ENCODE measurements around the gene TMX1. TPM values are rescaled to one million over a fixed set of nuclear protein-coding genes. Genes with fewer than 3 reads are reported as not detected.

TMX1 gene
- polyA plus RNA-seq, 3 donors: 49.5 to 51.9 (median 49.8) TPM

DNA sequence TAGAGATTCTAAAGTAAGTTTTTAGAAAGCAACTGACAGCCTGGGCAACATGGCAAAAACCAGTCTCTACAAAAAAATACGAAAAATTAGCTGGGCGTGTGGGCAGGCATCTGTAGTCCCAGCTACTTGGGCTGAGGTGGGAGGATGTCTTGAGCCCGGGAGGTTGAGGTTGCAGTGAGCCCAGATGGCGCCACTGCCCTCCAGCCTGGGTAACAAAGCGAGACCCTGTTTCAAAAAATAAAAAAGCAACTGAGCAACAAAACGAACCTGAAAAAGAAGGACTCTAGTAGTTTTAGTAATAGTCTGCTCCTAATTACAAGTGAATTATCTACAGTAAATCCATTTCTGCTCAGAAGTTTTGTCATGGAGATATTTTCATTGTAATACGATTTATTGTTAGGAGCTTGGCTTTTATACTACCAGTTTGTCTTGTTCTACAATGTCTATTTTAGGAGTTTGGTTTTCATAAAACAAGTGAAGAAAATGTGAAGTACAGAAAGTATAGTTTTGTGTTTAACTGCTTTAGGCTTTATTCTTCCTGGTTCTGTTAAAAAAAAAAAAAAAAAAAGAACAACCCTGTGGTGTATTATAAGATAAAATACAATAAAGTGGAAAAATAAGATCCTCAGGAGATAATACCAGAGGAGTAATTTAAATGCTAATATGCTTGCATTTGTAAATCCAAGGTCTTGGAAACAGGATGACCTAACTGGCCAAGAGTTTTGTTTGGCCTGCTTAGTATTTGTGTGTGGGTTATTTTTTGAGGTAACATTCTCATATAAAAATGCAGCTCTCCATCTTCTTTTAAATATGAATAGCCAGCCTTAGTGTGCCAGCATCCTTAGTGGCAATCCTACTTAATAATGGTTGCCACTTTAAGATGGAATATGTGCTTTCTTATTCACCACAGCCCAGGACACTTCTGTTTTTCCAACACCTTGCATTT lies 2.8 kb downstream of the TMX1 start:
- DNase-seq (ENCODE audit: low read depth in 3 of 3, low spot score in 2 of 3): no peak

DNA sequence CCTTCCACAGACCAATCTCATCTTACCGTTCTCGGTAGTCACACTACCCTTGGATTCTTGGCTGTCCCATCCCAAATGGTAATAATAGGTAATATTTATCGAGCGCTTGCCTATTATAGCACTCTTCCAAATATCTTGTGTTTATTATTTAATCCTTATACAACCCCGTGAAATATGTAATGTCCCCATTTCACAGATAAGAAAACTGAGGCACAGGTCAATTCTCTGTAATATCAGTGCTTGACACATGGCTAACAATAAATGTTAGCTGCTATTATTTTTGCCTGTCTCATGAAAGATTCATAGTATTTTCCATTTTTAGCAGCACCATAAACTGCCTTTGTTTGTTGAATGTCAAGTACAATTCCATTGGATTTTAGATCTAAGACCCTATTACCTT lies 4.5 kb downstream of the TMX1 start:
- DNase-seq (ENCODE audit: low read depth in 3 of 3, low spot score in 2 of 3): no peak

DNA sequence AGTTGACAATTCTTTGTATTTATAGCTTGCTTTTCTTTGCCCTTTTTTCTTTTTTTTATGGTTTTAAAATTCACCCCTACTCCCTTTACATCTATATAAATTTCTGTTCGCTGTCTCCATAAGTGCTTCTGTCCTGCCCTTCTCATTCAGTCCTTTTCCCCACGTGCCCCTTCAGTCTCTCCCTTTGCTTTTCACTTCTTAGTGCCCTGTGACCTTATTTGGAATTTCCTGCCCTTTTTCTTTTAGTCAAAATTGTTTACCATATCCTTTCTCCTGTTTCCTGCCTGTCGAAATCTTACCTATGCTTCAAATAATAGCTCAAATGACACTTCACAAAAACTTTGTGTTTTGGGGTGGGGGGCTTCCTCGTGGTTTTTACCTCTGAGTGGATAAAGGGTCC lies 6.0 kb downstream of the TMX1 start:
- no peak for DNase-seq (ENCODE audit: low read depth in 3 of 3, low spot score in 2 of 3)

DNA sequence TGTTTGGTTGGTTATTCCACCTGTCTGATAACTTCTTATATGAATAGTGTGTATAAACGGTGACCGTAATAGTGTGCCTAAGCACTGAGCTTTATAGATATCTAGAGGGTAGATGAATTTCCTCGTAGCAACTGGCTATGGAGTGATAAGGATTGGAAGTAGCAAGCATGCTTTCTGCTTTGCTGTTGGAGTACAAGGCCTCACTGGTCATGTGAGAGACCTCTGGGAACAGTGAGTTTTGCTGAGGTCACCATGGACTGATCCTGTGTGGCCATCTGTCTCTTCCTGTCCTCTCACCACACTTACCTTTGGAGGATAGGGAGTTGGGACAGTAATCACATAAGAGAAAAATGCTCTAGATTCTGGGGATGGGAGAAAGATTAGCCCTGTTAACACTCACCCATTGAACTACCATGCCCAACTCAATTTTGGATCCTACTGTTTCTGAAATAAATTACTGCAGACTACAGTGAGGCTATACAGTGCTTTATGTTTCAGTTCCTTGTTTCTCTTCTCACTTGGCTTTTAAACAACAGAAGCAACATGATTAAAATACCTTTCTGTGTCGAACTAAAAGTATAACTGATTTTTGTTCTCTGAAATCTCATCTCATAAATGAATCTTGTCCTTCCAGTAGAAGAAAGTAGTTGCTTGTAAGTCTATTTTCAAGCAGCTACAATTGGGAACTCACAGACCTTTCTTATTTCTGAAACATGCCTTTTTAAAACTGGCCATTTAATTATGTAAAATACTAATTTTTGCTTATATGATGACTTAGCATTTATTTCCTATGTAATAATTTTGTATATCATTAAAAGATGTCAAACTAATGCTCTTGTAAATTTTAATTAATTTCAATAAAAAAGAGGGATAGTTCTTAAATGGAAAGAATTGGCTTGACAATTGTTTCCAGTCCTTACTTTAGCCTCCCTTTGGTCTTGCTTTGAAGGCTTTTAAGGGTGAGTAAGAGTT lies 8.3 kb downstream of the TMX1 start:
- DNase-seq (ENCODE audit: low read depth in 3 of 3, low spot score in 2 of 3): no peak

DNA sequence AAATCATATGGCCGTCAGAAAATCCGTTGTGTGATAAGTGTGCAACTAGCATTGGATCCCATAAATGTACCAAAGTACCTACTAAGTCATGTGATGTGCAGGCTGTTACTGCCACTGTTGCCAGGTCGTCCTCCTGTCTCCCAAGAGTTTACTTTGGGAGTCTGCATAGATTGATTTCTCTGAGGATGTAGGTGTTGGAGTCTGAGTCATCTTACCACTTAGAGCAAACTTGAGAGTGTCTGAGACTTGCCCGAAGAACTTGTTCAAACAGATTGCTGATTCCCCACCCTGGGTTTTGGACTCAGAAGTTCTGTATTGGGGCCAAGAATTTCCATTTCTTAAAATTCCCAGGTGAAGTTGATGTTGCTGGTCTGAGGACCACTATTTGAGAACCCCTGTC lies 11.4 kb downstream of the TMX1 start:
- DNase-seq (ENCODE audit: low read depth in 3 of 3, low spot score in 2 of 3): no peak

DNA sequence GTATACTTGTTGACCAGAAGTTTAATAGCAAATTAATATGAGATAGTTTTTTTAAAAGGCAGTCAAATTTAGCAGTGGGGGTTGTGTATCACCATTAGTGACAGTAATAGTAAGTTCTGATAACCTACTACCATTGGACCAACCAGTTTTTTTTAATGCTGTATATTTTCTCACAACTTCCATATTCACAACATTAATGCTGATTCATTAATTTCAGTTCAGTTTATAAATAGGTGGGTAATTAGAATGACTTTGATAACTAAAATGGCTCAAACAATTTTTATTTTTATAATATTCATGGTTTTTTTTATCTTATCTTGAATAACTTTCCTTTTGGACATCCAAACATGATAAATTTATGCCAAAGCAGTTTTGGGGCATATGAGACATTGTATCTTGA lies 13.8 kb downstream of the TMX1 start:
- DNase-seq (ENCODE audit: low read depth in 3 of 3, low spot score in 2 of 3): no peak

DNA sequence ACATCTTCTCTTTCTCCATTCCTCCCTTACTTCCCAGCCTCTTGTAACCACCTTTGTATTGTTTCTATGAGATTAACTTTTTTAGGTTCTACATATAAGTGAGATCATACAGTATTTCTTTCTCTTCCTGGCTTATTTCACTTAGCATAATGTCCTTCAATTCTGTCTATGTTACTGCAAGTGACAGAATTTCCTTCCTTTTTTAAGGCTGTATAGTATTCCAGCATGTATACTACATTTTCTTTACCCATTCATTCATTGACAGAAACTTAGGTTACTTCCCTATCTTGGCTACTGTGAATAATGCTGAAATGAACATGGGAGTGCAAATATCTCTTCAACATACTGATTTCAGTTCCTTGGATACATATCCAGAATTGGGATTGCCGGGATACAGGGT lies 18.2 kb downstream of the TMX1 start:
- no peak for DNase-seq (ENCODE audit: low read depth in 3 of 3, low spot score in 2 of 3)

DNA sequence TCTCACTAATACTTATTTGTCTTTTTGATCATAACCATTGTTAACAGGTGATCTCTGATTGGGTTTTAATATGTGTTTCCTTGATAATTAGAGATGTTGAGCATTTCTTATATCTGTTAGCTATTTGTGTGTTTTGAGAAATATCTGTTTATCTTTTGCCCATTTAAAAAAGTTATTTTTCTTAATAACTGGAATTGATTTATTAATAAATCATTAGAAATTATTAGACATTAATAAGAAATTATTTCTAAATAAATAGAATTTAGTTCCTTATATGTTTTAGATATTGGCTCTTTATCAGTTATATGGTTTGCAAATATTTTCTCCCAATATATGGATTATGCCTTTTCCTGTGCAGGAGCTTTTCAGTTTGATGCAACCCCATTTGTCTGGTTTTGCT lies 18.7 kb downstream of the TMX1 start:
- DNase-seq (ENCODE audit: low read depth in 3 of 3, low spot score in 2 of 3): no peak

DNA sequence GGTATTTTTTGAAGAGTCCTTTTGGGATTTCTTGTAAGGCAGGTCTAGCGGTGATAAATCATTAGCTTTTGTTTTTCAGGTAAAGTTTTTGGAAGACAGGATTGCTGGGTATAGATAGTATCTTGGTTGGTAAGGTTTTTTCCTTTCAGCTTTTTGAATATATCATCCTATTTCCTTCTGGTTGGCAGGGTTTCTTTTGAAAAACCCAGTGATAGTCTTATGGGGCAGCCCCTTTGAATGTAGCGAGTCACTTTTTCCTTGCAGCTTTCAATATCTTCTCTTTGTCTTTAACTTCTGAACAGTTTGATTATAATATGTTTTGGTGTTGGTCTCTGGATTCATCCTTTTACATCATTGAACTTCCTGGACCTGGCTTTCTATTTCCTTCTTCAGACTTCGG lies 20.2 kb downstream of the TMX1 start:
- no peak for DNase-seq (ENCODE audit: low read depth in 3 of 3, low spot score in 2 of 3)

DNA sequence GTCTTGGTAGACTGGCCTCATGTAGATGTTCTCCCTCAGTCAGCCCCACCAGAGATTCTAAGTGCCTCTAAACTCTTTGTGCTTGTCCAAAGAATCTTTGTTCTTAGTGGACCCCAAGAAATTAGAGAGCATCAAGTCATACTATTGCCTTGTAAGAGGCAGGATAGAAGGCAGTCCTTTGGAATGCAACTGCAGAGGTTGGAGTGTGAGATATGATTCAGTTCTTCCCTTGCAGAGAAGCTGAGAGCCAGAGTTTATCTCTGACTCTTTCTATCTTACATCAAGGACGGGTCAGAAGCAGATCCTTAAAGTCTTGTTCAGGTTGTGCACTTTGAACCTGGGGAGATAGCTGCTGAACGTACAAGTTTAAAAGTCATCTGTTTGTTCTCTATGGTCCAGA lies 21.1 kb downstream of the TMX1 start:
- no peak for DNase-seq (ENCODE audit: low read depth in 3 of 3, low spot score in 2 of 3)

DNA sequence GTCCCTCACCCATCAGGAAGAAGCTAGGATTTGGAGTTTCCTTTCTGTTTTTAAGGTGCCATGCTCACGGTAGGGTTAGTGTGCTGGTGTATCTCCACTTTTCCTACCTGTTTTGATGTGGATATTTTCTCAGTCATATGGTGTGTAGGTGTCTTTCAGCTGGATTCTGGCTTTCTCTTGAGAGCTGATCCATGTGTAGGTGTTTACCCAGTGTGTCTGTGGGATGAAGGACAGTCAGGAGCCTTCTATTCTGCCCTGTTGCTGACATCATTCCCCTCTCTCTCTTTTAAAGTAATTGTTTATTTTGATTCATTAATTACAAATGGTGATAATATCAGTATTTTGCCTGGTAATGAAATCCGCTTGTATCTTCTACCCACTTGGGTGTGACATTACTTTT lies 22.8 kb downstream of the TMX1 start:
- no peak for DNase-seq (ENCODE audit: low read depth in 3 of 3, low spot score in 2 of 3)

DNA sequence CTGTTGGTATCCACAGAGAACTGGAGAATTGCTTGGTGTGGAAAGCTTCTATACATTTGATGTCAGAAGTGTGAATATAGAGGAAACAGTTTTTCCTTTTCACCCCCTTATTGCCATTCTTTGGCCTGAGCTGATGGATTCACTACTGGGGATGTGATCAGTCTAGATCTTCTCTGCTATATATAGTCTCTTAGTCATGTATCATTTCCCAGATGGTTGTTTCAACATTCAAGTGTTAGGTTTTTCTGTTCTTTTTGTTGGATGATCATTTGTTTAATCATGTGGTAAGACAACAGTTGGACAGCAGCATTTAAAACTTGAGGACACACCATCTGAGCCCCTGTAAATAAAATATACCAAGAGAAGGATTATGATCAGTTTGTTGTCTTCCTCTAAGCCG lies 29.6 kb downstream of the TMX1 start:
- no peak for DNase-seq (ENCODE audit: low read depth in 3 of 3, low spot score in 2 of 3)

DNA sequence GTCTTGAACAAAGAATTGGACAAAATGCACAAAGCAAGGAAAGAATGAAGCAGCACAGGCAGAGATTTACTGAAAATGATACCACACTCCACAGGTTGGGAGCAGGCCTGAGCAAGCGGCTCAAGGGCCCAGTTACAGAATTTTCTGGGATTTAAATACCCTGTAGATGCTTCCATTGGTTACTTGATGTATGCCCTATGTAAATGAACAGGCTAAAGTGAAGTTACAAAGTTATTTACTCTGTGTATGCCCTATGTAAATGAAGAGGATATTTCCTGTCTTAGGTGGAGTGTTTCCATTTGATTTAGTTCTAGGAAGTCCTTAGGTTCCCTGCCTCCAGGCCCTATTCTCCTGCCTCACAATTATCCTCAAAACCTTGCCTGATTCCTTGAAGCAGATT lies 36.6 kb downstream of the TMX1 start:
- DNase-seq (ENCODE audit: low read depth in 3 of 3, low spot score in 2 of 3): no peak

DNA sequence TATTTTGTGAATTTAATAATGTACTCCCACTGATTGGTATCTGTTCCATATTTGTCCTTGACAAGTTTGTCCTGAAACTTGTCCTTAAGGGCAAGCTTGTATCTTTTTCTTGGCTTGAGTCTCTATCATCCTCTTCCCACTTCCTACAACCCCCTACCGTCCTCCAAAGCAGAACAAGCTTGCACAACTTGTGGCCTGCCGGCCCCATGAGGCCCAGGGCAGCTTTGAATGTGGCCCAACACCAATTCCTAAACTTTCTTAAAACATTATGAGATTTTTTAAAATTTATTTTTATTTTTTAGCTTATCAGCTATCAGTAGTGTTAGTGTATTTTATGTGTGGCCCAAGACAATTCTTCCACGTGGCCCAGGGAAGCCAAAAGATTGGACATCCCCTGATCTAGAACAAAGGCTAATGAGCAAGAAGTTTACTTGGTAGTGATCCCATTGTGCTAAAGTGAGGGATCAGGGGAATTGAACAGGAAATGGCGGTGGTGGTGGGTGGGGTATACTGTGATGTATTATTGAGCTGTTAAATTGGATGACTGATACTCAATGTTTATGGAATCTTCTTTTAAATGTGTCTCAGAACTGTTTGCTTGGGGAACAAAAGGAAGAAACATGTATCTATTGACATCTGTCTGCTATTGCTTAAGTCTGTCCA lies 37.8 kb downstream of the TMX1 start:
- DNase-seq (ENCODE audit: low read depth in 3 of 3, low spot score in 2 of 3): no peak

DNA sequence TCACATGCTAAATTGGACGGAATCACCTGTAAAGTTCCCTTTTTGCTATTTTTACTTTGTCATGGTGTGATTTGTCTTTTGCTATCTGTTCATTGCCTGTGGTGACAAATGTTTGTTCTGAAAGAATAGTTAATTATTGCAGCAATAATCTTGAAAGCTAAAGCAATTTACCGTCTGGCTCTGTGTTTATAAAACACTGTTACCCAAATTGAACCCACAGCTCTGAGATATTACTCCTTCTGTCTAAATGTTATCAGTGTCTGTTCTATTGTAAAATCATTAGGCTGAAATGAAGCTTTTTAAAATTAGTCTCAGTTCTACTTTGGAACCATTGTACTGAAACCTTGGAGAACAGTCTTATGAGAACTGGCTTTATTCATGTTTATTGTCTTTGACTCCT lies 42.5 kb downstream of the TMX1 start:
- DNase-seq (ENCODE audit: low read depth in 3 of 3, low spot score in 2 of 3): no peak

DNA sequence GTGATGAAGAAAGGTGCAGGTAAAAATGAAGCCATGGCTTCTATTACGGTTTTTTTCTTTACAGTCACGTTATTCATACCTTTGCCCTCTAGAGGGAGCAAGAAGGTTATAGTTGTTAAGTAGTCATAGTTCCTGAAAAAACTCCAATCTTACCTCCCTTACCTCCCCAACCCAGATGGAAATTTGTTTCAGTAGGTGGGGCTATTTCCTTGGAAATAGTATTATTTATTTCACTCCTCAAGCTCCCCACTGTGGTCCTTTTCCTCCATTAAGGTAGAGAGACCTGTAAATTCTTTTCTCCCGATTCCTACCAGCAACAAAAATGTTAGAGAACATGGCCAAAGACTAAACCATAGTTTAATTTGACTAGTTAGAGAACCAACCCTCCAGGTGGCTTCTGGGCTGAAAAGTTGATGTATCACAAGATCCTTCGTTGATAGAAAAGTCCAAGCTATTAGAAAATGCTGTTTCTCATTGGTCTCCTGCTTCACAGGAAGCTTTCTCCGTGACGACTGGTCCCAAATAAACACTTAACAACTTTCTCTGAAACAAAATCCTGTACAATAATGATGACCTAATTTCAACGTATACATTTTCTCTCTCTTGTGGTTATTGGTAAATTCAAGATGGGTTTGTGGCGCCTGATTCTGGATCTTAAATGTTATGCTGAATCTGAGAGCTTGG lies 43.5 kb downstream of the TMX1 start:
- peak; percentile 64 to 73 (median 70) for DNase-seq (ENCODE audit: low read depth in 3 of 3, low spot score in 2 of 3)

DNA sequence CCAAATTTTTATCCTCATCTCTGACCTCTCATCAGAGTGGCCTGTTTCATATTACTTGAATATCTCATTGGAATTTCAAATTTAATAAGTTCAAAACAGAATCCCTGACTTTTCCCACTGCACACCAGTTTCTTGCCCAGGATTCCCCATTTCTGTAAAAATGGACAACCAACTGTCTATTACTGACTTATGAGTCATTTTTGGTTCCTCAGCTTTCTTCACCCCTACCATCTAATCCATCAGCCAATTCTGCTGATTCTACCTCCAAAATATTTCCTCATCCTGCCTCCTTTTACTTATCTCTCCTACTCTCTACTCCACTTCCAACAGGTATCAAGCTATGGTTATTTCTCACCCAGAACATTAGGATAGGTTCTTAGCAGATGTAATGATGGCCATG lies 44.2 kb downstream of the TMX1 start:
- no peak for DNase-seq (ENCODE audit: low read depth in 3 of 3, low spot score in 2 of 3)

DNA sequence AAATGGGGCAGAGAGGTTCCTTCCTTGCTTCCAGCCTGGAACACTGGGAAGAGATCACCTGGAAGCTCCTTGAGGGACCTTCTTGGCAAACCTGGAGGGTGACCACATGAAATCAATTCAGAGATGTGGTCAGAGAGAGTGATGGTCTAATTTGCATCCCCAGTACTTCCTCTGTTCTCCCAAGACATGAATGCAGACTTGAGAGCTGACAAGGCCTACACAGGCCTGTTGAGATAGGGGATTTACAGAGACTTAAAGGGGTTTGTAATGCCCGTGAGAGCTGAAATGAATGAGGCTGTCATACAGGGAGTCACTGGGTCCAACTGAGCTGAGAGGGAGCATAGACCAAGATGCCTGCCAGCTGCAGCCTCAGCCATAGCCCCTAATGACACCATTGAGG lies 45.1 kb downstream of the TMX1 start:
- no peak for DNase-seq (ENCODE audit: low read depth in 3 of 3, low spot score in 2 of 3)

DNA sequence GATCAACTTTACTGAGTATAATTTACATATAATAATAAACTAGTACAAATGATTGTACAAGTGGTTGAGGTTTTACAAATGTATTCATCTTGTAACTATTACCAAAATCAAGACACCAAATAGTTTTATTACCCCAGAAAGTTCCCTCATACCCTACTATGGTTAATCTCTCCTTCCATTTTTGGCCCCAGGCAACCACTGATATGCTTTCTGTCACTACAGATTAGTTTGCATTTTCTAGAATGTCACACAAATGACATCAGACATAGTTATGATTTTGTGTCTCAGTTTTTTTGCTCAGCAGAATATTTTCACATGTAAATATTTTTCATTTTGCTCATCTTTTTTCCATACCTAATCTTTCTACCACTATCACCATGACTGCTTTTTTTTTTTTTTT lies 49.1 kb downstream of the TMX1 start:
- DNase-seq (ENCODE audit: low read depth in 3 of 3, low spot score in 2 of 3): no peak

DNA sequence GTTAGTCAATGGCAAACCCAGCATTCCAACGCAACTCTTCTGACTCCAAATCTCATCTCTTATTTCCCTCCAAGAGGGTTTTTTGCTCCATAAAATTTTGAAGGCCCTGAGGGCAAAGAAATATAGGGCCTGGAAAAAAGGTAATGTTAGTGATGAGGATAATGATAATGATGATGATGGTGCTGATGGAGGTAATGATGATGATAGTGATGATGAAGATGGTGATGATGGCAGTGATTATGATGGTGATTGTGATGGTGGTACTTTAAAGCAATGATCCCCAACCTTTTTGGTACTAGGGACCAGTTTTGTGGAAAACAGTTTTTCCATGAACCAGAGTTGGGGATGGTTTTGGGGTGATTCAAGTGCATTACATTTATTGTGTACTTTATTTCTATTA lies 50.1 kb downstream of the TMX1 start:
- DNase-seq (ENCODE audit: low read depth in 3 of 3, low spot score in 2 of 3): no peak

DNA sequence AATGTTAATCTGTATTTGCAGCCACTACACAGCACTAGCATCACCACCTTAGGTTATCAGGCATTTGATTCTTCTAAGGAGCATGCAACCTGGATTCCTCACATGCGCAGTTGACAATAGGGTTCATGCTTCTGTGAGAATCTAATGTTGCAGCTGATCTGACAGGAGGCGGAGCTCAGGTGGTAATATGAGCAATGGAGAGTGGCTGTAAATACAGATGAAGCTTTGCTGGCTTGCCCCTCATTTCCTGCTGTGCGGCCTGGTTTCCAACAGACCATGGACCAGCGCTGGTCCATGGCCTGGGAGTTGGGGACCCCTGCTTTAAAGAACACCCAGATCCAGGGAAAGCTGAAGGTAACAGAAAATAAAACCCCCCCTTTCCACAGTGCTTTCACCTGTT lies 51.0 kb downstream of the TMX1 start:
- DNase-seq (ENCODE audit: low read depth in 3 of 3, low spot score in 2 of 3): no peak

All from right renal cortex interstitium (tissue), 3 donors.